Anterior cingulate cortex (tissue), 58 donors: ENCODE measurements around the gene ANO9.
"Not testable (repeated sequence)": the region's sequence is repeated elsewhere in the genome, so short reads cannot be mapped to it uniquely, and the experiment has no call there.

Experiments used
- DNase-seq, 58 donors: peaks; one replicate each; lab custom pipeline; 2025; lab: John Stamatoyannopoulos, UW

Gene ANO9

GRCh38 chr11:472816-473215 lies 31.0 kb upstream of the ANO9 start:
- DNase-seq, result no peak

- DNase-seq, result no peak
Observed at GRCh38 chr11:472272-472671, 30.5 kb upstream of the ANO9 start.

DNA sequence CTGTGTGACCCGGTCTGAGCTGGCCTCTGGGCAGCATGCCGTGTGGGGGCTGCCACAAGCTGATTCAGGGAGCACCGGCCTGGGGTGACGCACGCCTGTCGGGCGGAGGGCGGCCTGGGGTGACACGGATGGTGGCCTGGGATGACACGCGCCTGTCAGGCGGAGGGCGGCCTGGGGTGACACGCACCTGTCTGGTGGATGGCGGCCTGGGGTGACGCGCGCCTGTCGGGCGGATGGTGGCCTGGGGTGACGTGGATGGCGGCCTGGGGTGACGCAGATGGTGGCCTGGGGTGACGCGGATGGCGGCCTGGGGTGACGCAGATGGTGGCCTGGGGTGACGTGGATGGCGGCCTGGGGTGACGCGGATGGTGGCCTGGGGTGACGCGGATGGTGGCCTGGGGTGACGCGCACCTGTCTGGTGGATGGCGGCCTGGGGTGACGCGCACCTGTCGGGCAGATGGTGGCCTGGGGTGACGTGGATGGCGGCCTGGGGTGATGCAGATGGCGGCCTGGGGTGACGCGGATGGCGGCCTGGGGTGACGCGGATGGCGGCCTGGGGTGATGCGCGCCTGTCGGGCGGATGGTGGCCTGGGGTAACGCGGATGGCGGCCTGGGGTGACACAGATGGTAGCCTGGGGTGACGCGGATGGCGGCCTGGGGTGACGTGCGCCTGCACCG lies 29.8 kb upstream of the ANO9 start:
- DNase-seq, result no peak

DNA sequence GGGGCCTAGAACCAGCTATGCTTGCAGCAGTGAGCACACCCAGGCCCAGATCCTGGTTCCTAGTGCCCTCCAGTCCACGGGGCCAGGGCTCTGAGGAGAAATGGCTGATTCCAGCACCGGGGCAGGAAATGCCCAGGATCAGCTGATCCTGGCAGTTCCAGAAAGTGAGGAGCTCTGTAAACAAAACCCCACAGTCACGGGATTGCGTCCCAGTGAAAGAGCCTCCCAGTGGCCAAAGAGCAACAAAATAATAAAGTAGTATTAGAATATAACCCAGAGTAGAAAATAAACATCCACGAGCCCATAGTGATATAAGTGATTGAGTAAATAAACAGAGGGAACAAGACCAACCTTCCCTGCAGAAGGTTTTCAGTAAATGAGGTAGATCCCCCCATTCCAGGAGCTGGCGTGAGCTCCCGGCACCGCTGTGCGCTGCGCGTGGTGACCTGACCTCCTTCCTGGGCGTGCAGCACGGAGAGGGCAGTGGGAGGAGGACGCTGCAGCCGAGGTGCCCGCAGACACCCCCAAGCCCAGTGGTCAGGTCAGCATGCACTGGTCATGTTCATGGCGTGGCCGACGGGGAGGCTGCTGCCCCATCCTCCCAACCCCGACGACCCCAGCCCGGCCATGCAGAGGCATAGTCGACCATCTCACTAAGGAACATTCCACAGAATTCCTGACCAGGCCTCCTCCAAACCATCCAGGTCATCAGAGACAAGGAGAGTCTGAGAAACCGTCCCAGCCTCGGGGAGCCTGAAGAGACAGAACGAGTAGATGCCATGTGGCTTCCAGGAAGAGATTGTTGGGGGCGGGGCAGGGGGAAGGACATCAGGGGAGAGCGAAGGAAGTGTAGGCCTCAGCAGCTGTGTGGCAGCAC lies 28.1 kb upstream of the ANO9 start:
- peak in 53 of 58 donors; percentile 14 to 84 (median 65) for DNase-seq

GRCh38 chr11:469026-469683 lies 27.3 kb upstream of the ANO9 start:
- not testable (repeated sequence) for DNase-seq

- DNase-seq, result no peak
Observed at GRCh38 chr11:468493-468892, 26.7 kb upstream of the ANO9 start.

GRCh38 chr11:468036-468435 lies 26.2 kb upstream of the ANO9 start:
- DNase-seq, result no peak

GRCh38 chr11:465896-466530 lies 24.2 kb upstream of the ANO9 start:
- no peak for DNase-seq

- no peak for DNase-seq
Observed at GRCh38 chr11:464316-464715, 22.5 kb upstream of the ANO9 start.

GRCh38 chr11:462107-462890 lies 20.5 kb upstream of the ANO9 start:
- no peak for DNase-seq

DNA sequence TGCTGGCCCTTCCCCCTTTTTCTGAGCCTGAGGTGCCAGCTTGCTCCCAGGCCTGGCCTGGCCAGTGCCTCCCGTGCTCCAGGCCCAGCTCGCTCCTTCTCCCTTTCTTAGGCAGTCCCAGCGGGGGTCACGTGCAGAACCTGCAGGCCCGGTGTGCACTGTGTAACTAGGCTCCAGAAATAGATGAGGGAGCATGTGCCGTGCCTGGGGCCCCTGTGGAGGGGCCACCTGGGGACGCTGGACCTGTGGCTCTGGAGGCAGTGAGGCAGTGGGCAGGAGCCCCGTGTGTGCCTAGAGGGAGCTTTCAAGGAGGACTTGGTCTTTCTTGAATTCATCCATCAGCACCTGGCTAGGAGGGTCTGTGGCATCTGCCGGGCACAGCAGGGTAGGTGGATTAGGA lies 19.8 kb upstream of the ANO9 start:
- no peak for DNase-seq

- DNase-seq, result no peak
Observed at GRCh38 chr11:460331-461199, 18.8 kb upstream of the ANO9 start.

DNA sequence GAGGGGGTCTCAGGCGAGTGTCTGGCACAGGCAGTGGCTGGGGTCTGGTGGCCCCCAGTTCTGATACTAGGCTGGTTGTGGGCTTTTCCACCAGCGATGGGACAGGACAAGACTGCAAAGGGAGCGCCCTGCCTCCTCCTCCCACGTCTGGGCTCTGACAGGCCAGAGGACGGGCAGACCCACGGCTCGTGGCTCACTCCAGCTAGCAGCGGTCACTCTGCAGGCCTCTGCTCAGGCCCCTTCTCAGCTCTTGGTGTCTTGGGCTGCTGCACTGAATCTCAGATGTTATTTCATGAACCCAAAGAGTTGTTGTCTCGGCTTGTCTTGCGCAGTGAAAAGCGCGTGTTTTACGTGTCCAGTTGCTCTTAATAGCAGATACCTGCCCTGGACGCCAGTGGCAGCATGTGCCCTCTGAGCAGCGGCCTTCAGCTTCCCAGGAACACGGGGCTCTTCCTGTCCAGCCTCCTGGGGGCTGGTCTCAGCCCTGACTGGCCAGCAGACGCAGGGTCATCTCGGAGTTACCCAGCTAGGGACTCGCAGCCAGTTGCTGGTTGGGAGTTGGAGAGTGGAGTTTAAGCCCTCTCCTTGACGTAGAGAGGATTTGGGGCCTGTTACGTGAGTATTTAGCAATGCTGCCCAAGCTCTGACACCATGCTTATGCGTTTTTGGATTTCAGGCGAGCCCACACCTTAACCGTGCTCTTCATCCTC lies 17.9 kb upstream of the ANO9 start:
- DNase-seq, result no peak

DNA sequence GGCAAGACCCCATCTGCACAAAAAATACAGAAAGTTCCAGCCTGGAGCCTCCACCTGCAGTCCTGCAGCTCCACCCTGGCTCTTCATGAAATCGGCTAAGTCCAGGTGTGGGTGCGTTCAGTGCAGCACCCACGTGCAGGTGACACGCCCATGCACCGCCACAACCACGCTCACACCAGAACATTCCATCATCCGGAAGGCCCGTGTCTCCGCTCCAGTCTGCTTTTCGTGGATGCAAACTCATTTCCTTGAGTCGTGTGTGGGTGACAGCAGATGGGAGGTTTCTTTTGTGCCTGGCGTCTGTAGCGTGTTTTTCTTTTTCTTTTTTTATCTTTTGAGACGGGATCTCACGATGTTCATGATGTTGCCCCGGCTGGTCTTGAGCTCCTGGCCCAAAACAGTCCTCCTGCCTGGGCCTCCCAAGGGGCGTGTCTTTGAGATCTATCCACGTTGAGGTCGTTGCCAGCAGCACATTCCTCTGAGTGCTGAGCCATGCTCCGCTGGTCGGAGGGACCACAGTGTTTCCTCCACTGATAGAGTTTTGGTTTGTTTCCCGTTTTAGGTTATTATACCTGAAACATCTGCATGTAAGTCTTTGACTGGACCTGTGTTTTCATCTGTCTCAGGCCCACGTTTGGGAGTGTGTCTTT lies 15.4 kb upstream of the ANO9 start:
- DNase-seq, result no peak

GRCh38 chr11:456533-456932 lies 14.7 kb upstream of the ANO9 start:
- no peak for DNase-seq

DNA sequence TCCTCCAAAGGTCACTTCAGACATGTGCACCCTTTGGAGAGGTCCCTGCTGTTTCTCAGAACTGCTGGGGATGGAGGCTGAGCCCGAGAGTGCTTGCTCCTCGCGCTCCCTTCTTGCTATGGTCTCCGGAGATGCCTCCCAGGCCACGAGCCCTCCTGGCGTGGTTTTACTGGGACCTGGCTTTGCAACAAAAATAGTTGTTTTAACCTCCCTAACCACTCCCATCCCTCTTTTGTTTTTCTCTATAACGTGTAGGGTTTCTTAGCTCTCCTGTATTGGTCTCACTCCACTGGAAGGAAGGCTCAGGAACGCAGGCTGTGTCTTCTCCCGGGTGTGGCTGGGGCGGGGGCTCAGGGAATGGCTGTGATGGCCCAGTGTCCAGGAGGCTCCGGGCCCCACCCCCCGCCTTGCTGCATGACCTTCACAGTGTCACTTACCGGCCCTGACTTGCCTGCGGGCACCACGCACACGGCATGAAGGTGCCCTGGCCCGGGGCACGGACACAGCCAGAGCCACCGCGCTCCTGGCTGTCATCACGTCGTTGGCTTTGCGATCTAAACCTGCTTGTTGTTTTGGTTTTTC lies 13.8 kb upstream of the ANO9 start:
- DNase-seq, result no peak

- no peak for DNase-seq
Observed at GRCh38 chr11:454801-455565, 13.2 kb upstream of the ANO9 start.
